Suprapubic skin (tissue), 4 donors: ENCODE measurements around the gene PNPLA8.

Experiments used
- CTCF ChIP-seq, 2 donors: fragments of 200-600 bp in 1 of 2; fragments of 450-650 bp in 1 of 2; sonication (generic) in 1 of 2; IDR thresholded peaks; one replicate each; pipeline ENCODE4 v1.5.1; 2016 to 2019; ENCODE audit warnings: antibody characterized with exemption in 2 of 2, mild to moderate bottlenecking in 1 of 2, moderate library complexity in 1 of 2
- EP300 ChIP-seq: sonication (generic); formaldehyde crosslinking; IDR thresholded peaks from one replicate; pipeline ENCODE4 v1.6.1; 2017; ENCODE audit warnings: antibody characterized with exemption
- POLR2A ChIP-seq, 2 donors: fragments of 450-650 bp; IDR thresholded peaks; one replicate each; pipeline ENCODE4 v1.6.1; 2017; ENCODE audit warnings: antibody characterized with exemption in 2 of 2, mild to moderate bottlenecking in 2 of 2, moderate library complexity in 2 of 2
- POLR2AphosphoS5 ChIP-seq, 3 donors: sonication (generic); formaldehyde crosslinking; IDR thresholded peaks; one replicate each; pipeline ENCODE4 v1.6.1; 2017; ENCODE audit warnings: antibody characterized with exemption in 3 of 3

- TF ChIP-seq CTCF (IDR thresholded peaks at IDR 0.05) (no peak), POLR2AphosphoS5 (IDR thresholded peaks at IDR 0.05) (no peak), EP300 (no peak), POLR2A (IDR thresholded peaks at IDR 0.05) (no peak)
Observed at GRCh38 chr7:108533712-108534111, 7.8 kb upstream of the PNPLA8 start.
